GM18511 (cell line): ENCODE results near the gene SNX1.
"Not testable (repeated sequence)": the region's sequence is repeated elsewhere in the genome, so short reads cannot be mapped to it uniquely, and the experiment has no call there.

Experiments
- ATAC-seq: cut with Tn5 transposase; IDR thresholded peaks from one replicate; pipeline ENCODE4 v1.9.1; 2021; ENCODE audit warnings: mild to moderate bottlenecking, moderate library complexity; ENCODE audit not compliant: unreplicated experiment

SNX1 gene

DNA sequence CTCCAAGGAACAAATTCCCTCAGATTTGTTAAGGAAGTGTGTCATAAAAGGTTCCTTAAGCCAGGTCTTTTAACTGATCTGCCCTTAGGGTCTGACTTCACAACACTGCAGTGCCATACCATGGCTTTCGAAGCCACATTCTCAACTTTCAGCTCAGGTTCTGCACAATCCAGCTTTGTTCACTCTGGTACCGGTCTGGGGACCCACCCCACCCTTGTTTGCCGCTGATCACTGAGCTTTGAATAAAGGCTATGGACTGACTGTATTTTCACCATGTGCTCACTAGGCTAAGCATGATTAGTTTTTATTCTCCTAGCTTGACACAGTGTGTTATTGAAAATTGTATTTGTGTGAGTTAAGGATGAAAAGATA lies 15.9 kb downstream of the SNX1 start:
- ATAC-seq: no peak

DNA sequence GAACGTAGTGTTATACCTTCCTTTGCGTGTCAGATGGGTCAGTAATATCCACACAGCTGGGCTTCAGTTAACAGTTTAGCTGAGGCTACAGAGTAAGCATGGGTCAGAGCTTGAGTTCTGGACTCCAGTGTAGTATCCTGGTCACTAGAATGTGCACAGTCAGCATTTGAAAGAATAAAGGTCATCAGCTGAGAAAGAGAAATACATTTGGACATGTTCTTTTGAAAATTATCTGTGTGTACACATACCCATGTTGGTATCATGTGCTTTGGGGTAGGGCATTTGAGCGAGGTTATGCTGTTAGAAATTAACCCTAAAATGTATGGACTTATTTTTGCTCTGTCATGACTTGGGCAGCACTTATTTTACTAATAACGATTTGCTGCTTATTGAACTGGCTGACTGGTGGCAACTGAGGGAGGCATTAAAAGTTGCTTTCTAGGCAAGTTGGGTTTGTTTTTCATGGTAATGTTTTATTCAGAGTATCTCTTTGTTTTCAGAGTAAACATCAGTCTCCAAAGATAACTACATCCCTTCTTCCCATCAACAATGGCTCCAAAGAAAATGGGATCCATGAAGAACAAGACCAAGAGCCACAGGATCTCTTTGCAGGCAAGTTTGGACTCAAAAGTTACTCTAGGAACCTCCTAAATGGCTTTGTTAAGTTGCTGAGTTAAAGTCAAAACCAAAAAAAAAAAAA lies 16.4 kb downstream of the SNX1 start:
- ATAC-seq: no peak

DNA sequence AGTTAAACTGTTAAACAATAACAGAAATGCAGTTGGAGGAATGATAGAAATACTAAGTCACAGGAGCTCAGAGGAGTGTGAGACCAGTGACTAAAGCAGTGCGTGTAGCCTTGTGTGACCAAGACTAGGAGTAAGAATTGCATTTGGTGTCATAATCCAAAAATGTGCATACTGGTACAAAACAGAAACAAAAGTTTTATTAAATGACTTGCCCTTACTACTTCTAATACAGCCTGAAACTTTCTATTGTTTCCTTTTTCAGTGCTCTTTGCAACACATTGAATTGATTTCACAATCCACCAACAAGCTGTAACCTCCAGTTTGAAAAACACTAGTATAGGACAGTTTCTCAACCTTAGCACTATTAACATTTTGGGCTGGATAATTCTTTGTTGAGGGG lies 17.1 kb downstream of the SNX1 start:
- no peak for ATAC-seq

DNA sequence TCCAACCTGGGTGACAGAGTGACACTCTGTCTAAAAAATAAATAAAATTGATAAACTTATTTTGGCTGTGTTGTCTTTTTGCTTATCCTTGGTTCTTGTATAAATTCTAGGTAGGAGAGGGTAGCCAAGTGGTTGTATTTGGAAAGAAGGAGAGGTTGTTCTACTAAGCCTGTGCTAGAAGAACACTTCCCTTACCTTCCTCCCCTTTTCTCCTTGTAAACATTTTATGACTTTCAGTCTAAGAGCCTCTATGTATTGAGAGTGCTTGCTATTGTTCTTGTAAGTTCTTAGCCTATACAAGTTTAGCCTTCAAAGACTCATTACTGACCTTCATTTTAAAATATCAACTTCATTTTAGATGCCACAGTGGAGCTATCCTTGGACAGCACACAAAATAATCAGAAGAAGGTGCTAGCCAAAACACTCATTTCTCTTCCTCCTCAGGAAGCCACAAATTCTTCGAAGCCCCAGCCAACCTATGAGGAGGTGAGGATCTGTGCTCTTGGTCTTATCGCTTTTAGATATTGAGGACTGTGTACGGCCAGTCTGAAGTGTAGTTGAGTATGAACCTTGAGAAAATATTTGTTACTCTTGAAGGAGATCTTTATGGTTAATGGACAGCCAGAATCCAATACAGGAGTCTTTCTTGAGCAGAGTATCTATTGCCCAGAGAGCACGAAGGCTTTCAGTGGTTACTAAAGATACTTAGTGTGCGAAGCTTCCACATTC lies 22.1 kb downstream of the SNX1 start:
- no peak for ATAC-seq

DNA sequence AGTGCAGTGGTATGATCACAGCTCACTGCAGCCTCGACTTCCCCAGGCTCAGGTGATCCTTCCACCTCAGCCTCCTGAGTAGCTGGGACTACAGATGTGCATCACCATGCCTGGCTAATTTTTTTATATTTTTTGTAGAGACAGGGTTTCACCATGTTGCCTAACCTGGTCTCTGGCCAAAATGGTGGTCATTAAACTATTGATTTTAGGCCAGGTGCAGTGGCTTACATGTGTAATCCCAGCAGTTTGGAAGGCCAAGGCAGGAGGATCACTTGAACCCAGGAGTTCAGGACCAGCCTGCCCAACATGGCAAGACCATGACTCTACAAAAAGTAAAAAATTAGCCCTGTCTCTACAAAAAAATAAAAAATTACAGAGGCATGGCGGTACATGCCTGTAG lies 24.5 kb downstream of the SNX1 start:
- not testable (repeated sequence) for ATAC-seq

DNA sequence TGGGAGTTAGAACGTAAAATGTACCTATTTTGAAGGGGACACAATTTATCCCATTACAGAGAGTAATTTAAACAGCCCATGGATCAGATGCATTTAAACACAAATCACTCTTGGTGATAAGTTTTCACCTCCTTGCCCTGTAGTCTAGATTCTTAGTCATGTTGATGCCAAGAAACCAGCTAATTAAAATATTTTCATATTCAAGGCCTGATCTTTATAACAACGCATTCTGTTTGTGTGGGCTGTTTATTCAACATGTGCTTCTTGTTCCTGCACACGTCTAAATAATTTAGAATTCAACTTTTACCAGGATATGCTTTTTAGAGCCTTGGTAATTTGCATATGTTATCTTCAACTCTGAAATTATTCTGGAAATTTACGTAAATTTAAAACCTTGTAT lies 25.8 kb downstream of the SNX1 start:
- ATAC-seq: no peak

DNA sequence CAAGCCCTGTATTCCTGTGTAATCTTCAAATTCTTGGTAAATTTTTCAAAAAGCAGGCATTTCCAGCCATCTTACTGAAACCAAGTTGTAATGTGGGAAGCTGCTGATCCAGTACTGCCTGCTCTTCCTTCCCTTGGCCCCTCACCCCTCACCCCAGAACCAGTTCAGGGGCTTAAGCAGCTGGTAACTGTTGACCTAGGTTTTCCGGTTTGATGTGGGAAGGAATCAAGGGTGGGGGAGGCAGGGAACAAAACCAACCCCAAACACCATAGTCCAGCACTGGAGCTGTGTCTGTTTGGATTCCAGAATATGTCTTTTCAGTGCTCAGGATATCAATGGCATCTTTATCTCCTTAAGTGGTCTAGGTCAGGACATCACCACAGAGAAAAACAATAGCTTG lies 26.7 kb downstream of the SNX1 start:
- ATAC-seq: no peak

DNA sequence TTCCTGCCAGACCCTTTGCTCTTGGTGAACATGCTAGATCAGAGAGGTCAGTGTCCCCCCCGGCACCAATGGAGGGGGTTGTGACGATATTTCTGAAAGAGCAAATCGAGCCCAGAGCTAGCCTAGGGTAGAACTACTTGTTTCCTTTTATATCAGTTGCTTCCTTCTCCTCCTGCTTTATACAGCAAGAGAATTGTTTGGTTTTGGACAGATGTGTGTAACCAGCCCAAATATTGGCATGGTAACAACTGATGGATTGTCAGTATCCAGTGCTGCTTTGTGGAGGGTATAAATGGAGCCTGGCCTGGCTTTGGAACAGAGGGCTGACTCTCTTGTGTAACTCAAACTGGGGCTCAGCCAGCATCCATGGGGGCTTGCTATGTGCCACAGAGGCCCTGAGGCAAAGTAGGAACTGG lies 27.2 kb downstream of the SNX1 start:
- no peak for ATAC-seq

DNA sequence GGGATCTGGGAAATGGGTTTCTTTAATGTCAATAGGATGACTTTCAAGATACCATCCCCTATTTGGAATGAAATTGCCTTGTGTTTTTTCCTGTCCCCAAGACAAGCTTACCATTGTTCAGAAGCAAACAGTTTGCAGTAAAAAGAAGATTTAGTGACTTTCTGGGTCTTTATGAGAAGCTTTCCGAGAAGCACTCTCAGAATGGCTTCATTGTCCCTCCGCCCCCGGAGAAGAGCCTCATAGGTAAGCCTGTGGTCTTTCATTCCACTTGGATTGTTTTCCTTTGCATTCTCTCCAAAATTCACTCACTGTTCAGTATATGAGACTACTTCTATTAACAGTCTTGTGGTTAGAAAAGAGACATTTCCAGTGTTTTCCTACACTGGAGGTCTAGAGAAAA lies 30.2 kb downstream of the SNX1 start:
- ATAC-seq: no peak

DNA sequence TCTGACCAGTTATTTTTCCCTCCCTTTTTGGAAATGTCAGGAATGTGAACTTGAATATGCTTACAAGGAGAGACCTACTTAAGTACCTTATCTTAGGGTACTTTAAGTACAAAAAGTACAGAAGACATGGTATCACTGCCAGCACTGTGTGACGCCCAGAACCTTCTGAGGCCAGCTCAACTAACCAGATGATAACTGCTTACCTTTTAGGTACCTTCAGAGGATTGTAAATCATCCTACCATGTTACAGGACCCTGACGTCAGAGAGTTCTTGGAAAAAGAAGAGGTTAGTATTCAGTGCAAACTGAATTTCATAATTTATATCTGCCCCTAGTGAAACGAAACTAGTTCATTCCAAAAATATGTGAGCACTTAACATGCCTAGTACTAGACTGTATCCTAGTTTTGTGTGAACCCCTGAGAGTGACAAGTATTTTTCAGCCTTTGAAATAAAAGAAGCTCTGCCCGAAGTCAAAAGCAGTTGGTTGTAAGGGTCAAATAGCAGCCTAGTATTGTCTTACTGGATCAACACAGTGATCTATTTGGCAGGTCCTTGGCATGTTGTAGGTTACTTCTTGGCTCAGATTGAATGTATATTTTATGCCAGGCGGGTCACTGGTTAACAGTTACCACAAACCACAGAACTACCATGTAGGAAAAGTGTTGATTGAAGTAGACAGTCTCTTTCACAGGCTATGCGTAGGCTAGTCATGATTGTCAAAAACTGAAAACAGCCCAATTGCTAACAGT lies 31.9 kb downstream of the SNX1 start:
- no peak for ATAC-seq

DNA sequence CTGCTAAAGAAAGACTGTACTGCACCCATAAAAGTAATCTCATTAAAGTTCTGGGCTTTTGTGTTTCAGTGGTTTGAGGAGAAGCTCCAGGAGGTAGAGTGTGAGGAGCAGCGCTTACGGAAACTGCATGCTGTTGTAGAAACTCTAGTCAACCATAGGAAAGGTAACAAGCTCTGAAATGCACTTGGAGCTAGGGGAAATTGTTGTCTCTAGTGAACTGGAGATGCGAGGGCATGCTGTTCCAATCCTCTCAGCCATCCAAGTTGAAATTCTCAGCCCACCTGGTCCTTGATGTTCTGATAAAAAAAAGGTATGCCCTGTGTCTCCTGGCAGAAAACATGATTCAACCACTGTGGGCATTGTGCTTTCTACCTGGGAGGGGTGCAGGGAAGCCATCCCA lies 34.4 kb downstream of the SNX1 start:
- no peak for ATAC-seq

DNA sequence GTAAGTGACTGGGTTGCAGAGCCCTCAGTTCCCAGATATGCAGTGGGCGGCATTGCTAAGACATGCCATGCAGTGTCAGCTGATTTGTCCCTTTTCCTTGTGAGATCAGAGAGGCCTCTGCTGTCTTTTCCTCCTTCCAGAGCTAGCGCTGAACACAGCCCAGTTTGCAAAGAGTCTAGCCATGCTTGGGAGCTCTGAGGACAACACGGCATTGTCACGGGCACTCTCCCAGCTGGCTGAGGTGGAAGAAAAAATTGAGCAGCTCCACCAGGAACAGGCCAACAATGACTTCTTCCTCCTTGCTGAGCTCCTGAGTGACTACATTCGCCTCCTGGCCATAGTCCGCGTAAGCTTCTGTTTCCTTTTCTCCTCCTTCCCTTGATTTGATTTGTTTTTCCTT lies 35.8 kb downstream of the SNX1 start:
- no peak for ATAC-seq

DNA sequence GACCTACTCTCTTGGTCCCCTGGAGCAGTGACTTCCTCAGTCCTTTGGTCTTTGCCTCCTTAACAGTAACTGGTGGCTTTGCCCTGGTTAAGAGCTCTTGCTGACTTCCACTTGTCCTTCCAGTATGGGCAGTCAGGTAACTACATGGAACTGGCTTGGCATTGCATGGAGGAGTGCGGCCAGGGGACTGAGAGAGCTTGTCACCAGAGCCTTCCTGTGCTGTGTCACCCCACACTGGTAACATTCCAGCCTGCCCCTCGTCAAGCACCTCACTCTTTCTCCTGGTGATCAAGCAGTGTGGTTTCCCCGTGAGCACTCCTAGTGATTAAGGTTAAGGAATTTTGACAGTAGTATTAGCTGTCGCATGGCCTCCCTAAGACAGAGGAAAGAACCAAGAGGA lies 36.4 kb downstream of the SNX1 start:
- no peak for ATAC-seq

DNA sequence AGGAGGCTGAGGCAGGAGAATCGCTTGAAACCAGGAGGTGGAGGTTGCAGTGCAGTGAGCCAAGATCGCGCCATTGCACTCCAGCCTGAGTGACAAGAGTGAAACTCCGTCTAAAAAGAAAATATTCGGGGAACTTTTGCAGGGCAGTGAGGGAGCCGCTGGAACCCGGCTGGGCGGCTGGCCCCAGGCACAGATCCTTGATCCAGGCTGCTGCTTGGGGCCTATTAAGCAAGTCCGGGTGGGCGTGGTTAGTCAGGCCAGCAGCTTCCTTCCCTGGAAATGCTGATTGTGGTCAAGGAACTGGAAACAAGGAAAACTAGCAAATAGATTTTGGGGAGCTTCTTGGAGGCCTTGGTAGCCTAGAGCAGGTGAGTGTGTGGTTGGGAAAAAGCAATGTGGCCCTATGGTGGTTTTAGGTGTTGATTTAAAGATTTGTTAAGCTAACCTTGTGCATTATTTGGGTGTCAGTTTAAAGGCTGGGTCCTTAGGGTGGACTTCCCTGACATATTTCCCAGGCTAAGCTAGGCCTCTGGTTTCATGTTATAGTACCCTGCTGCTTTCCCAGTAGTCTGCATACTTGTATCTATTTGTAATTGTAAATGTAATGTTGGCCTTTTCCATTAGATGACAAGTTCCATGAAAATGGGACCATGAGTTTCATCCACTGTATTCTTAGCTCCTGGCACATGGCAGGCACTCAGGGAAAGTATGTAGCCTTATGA lies 38.0 kb downstream of the SNX1 start:
- ATAC-seq: no peak

DNA sequence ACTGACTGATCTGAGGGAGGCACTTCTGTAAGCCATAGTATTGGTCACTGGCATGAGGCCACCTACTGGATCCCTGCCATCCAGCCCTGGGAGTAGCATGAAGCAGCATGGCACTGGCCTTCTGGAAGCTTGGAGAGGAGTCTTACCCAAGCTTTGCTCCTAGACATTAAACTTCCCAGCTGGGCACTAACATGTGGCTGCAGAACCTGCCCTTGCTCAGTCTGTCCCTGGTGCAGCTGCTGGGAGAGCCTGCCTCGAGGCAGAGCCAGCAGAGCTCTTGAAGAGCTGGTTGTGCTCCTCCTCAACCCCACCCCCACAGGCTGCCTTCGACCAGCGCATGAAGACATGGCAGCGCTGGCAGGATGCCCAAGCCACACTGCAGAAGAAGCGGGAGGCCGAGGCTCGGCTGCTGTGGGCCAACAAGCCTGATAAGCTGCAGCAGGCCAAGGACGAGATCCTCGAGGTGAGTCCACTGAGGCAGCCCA lies 38.6 kb downstream of the SNX1 start:
- no peak for ATAC-seq

DNA sequence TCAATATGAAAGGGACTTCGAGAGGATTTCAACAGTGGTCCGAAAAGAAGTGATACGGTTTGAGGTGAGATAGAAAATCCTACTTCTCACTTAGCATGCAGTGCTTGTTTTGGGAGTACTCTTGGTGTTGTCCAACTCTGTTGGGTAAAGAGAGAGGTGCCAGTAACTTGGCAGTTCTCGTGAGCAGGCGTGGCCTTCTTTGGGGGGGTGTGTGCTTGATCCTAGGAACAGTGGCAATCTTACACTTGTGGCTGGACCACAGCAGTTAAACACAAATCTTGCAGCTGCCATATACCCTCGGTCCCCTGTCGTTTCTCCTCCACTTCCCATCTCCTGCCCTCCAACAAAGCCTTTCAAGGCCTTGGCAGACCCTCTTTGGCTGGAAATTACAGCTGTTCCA lies 40.6 kb downstream of the SNX1 start:
- ATAC-seq: no peak

DNA sequence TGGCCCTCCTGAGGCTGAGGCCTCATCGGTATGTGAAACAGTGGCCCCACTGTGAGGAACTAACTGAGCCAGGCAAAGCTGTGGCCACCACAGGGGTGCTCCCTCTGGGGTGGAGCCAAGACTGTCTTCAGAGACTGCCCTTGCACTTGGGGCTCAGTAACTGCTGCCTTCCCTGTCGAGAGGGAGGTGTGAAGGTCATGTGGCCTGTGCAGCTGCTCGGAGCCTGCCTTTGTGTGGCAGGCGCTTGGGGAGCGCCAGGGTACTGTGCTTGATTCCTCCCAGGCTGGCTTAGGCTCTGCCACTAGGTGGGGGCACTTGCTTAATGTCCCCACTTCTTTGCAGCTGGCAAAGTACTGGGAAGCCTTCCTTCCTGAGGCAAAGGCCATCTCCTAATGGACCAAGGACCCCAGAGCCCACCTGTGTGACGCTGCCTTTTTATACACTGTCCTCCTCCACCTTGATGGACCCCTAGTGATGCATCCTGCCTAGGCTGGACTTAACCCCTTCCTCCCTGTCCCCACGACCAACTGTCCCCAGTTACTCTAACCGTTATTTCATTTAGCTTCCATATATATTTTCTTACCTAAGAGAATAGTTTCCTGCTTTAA lies 41.5 kb downstream of the SNX1 start:
- no peak for ATAC-seq

DNA sequence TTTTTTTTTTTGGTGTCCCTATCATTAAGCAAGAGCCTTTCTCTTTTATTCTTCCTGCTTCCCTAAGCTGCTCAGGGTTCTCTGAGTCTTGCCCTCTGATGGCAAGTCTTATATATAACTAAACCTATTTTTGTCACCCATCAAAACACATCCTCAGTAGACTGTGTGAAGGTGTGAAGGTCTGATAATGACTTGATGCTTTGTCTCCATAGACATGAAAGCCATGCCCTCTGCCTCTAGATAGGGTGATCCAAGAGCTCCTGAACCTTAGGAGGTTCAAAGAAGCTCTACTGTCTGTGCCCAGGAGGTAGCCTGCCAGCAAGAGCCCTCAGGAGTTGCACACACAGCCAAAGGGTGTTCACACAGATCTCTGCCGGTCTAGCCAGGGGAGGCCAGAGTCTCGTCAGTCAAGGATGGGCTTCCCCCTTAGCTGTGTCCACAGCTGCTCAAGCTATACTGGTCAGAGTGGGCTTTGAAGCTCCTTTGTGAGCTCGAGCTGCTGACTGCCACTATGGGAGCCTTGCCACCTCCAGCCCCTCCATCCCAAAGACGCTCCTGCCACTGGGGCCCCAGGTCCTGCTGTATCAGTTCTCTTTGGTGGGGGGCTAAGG lies 42.7 kb downstream of the SNX1 start:
- ATAC-seq: no peak

DNA sequence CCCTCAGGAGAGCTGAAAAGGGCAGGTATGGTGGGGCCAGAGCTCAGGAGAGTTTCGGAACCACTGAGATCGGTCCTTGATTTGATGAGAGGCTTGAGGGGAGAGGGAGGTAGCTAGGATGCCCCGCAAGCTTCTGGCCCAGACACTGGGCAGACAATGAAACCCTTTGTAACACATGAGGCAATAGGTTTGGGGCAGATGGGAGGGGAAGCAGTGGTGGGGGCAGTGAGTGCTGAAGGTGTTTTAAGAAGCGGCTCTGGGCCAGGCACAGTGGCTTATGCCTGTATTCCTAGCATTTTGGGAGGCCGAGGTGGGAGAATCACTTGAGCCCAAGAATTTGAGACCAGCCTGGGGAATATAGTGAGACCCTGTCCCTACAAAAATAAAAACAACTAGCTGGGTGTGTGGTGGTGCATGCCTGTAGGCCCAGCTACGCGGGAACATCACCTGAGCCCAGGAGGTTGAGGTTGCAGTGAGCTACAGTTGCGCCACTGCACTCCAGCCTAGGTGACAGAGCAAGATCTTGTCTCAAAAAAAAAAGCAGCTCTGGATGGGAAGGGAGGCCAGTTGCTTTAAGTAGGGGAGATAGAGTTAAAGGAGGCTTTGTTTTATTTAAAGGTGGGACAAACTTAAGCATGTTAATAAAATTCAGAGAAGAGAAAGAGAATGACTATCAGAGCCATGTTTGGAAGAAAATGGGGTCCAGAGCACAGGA lies 46.2 kb downstream of the SNX1 start:
- no peak for ATAC-seq

DNA sequence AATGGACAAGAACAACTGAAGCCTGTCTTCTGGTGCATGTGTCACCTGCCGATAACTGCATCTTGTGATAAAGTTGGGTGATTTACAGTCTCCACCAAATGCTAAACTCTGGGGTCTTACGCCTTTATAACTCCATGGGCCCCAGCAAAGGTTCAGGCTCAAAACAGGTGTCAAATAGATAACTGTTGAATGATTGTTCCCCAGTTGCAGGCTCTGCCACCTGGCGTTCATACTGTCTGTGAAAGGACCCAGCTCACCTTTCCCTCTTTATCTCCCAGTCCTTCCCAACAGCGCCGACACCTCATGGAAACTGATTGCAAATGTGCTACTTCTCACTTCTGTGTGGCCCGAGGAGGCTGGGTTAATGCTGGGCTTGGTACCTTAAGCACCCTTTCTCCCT lies 47.5 kb downstream of the SNX1 start:
- ATAC-seq: no peak
